Breast epithelium (tissue), 4 donors: ENCODE data around the gene VANGL2. TPM values are rescaled to one million over a fixed set of nuclear protein-coding genes. Genes with fewer than 3 reads are reported as not detected.

Source experiments
- DNase-seq, 2 donors: peaks; one replicate each; pipeline ENCODE4 v3.0.0-alpha.2; 2019; ENCODE audit warnings: low spot score in 2 of 2
- H3K27ac ChIP-seq, 2 donors: fragments of 200-600 bp; sonication (generic) in 1 of 2; one replicate each; pipeline ENCODE4 v1.5.1; 2016 to 2019; ENCODE audit warnings: mild to moderate bottlenecking in 1 of 2
- H3K27me3 ChIP-seq, 2 donors: fragments of 200-600 bp; sonication (generic) in 1 of 2; one replicate each; pipeline versions ENCODE4 v1.5.1 to v1.6.0; 2017 to 2019; ENCODE audit warnings: control low read depth in 1 of 2, mild to moderate bottlenecking in 1 of 2
- H3K36me3 ChIP-seq: fragments of 200-600 bp; one replicate; pipeline ENCODE4 v1.5.1; 2019
- H3K4me1 ChIP-seq, 2 donors: fragments of 200-600 bp; sonication (generic); one replicate each; pipeline ENCODE4 v1.5.1; 2016 to 2019; ENCODE audit warnings: control low read depth in 1 of 2
- H3K4me3 ChIP-seq, 3 donors: fragments of 200-600 bp; sonication (generic); 1 replicate in 2 of 3; 2 replicates in 1 of 3; pipeline ENCODE4 v1.5.1; 2016 to 2019; ENCODE audit warnings: mild to moderate bottlenecking in 3 of 3, moderate library complexity in 2 of 3
- H3K9me3 ChIP-seq, 2 donors: fragments of 200-600 bp; sonication (generic) in 1 of 2; one replicate each; pipeline ENCODE4 v1.5.1; 2016 to 2019; ENCODE audit warnings: control low read depth in 1 of 2
- POLR2A ChIP-seq: fragments of 450-650 bp; IDR thresholded peaks from one replicate; pipeline ENCODE4 v1.6.1; 2016; ENCODE audit warnings: antibody characterized with exemption, mild to moderate bottlenecking, moderate library complexity
- POLR2AphosphoS5 ChIP-seq, 3 donors: sonication (generic); formaldehyde crosslinking; IDR thresholded peaks; one replicate each; pipeline ENCODE4 v1.6.1; 2017; ENCODE audit warnings: antibody characterized with exemption in 3 of 3
- intact Hi-C: fragments of 100-400 bp; cut with DNase I; formaldehyde crosslinking; loops from one replicate; pipeline ENCODE4 v1.15.1; 2023; ENCODE audit warnings: low total_unique reads
- total RNA-seq, 3 donors: library from RNA; depleted of rRNA; stranded (reverse); fragments of >200 nt; gene quantifications; one replicate each; pipeline ENCODE4 v1.1.0, GENCODE V29; 2016
- TF ChIP-seq, protein P1 (sequence below), 3 donors: fragments of 450-650 bp; IDR thresholded peaks; one replicate each; pipeline ENCODE4 v1.5.1; 2016 to 2017; ENCODE audit warnings: antibody characterized with exemption in 3 of 3, mild to moderate bottlenecking in 3 of 3, moderate library complexity in 3 of 3

VANGL2 gene
- total RNA-seq, 3 donors from 2014 or later, result 0.48 to 7.6 (median 5.6) TPM

DNA sequence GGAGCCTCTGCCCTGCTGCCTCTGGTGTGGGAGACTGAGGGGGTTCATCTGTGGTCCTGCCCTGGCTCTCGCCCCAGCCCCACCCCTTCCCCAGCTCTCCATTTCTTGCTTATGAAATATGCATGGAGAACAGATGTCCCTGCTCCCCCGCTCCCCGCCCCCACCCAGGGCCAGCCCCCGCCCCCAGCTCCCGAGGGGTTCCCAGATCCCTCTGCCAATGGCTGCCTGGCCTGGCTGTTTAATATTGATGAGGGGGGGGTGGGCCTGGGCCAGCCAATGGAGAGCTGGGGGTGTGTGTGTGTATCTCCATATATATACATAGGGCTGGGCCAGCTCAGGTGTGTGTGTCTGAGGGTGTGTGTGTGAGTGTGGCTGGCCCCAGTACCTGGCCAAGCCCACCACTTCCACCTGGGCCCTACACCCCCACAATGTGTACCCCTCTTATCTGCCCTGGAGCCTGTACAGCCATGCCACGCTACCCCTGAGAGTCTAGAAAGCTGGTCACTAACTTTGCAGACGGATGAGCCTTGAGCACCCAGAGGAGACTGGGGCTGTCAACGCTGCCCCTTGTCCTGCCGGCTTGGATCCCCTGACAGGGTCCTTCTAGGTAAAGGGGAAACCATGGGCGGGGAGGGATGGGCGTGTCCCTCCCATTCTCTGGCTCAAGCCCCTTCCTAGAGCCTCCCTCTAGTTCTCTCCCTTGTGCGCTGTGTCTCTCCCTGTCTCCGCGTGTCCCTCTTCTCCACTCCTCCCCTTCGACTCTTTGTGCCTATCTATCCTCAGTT, 33.4 kb upstream of the VANGL2 start, which contains the start of gene NHLH1:
NHLH1 (plus strand) TSS at position 341 of the 785 bp plus-strand sequence. CDS start 3,661 bp downstream, outside the sequence.
- no peak for DNase-seq
- no peaks in the 10 kb centered on the region for H3K9me3 ChIP-seq
- no peaks in the 10 kb centered on the region for H3K27me3 ChIP-seq
- no peaks in the 10 kb centered on the region for H3K4me1 ChIP-seq
- H3K4me3 ChIP-seq, result no peak within 1 kb of the TSS
- H3K36me3 ChIP-seq, result no peaks in the 10 kb centered on the region
- intact Hi-C loops, result no loop called here
- no peak within 1 kb of the TSS for H3K27ac ChIP-seq
- no peak for TF ChIP-seq POLR2A
- no peak for TF ChIP-seq POLR2AphosphoS5 (IDR thresholded peaks at IDR 0.05)
- TF ChIP-seq, protein P1, sequence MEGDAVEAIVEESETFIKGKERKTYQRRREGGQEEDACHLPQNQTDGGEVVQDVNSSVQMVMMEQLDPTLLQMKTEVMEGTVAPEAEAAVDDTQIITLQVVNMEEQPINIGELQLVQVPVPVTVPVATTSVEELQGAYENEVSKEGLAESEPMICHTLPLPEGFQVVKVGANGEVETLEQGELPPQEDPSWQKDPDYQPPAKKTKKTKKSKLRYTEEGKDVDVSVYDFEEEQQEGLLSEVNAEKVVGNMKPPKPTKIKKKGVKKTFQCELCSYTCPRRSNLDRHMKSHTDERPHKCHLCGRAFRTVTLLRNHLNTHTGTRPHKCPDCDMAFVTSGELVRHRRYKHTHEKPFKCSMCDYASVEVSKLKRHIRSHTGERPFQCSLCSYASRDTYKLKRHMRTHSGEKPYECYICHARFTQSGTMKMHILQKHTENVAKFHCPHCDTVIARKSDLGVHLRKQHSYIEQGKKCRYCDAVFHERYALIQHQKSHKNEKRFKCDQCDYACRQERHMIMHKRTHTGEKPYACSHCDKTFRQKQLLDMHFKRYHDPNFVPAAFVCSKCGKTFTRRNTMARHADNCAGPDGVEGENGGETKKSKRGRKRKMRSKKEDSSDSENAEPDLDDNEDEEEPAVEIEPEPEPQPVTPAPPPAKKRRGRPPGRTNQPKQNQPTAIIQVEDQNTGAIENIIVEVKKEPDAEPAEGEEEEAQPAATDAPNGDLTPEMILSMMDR (IDR thresholded peaks at IDR 0.05), result no peak

DNA sequence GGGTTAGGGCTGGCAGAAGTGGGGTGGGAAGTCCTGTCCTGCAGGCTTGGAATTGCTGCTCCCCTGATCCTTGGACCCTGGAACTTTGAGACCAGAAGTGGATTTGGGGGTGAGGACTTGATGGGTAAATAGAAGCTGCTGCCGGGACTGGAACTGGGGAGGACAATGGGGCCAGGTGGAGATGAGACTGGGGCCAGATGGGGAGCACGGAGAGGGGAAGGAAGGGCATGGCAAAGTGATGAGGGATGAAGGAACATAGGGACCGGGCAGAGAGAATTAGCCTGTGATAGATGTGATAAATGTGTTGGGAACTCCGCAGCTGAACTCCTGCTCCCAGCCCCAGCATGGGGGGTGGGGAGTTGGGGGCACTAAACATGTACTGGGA, 32.9 kb upstream of the VANGL2 start:
- Histone ChIP-seq H3K4me1 (no peaks in the 10 kb centered on the region), H3K36me3 (no peaks in the 10 kb centered on the region), H3K27me3 (no peaks in the 10 kb centered on the region), H3K9me3 (no peaks in the 10 kb centered on the region), H3K4me3 (no peak overlapping the region), H3K27ac (no peak overlapping the region)
- intact Hi-C loops, result no loop called here
- no peak for DNase-seq
- TF ChIP-seq, protein P1 (IDR thresholded peaks at IDR 0.05), result no peak
- TF ChIP-seq POLR2AphosphoS5 (IDR thresholded peaks at IDR 0.05) (no peak), POLR2A (no peak)

DNA sequence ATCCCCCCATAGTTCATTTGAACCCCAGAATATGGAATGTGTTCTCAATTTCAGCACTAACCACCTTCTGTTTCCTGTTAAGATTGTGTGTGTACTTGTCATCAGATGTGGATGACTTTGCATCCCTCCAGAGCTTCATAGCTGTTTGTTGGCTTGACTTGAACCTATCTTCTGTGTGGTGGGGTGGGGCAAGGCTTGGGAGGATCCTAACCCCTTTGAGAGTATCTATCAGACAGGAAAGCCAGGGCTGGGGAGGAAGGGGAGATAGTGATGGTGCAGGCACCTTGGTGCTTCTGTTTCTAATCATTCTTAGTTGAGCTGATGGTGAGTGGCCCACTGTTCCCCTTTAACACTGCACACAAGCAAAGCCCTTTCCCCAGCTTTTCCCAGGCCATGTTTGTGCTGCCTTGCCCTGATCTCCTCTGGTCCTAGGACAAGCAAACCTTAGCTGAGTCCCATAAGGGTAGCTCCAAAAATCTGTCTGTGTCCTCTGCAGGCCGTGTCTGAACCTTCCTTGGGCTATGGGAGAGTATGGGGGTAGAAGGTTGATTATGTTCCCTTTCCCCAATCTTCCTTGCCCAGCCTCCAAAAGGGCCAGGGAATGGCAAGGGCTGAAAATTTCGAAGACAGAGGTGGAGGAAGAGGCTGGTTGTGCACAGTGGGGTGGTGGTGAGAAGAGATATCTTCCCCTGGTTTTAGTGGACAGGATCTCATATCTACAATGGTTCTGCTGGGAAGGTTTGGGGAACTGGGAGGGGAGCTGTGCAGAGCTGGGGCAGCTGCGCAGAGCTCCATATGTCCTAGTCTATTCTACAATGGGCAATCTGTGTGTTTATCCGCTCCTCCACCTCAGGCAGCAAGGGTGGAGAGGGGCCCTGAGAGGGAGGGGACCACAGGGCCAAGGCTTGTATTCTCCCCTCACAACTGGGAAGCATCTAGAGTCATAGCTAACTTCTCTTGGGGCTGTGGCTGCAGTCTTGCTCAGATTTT, 32.1 kb upstream of the VANGL2 start:
- H3K4me1 ChIP-seq, result no peaks in the 10 kb centered on the region
- H3K9me3 ChIP-seq, result no peaks in the 10 kb centered on the region
- TF ChIP-seq, protein P1 (IDR thresholded peaks at IDR 0.05), result no peak
- TF ChIP-seq POLR2A (no peak), POLR2AphosphoS5 (IDR thresholded peaks at IDR 0.05) (no peak)
- no peak overlapping the region for H3K27ac ChIP-seq
- H3K4me3 ChIP-seq, result no peak overlapping the region
- no peaks in the 10 kb centered on the region for H3K36me3 ChIP-seq
- H3K27me3 ChIP-seq, result no peaks in the 10 kb centered on the region
- intact Hi-C loops, result no loop called here
- no peak for DNase-seq

DNA sequence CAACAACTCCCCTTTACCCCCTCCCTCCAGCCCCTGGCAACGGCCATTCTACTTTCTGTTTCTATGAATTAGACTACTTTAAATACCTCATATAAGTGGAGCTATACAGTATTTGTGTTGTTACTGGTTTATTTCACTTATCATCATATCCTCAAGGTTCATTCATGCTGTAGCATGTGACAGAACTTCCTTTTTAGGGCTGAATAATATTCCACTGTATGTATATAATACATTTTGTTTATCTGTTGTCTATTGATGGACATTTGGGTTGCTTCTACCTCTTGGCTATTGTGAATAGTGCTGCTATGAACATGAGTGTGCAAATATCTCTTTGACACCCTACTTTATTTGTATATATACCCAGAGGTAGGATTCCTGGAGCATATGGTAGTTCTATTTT, 31.3 kb upstream of the VANGL2 start:
- H3K27ac ChIP-seq, result no peak overlapping the region
- H3K9me3 ChIP-seq, result no peaks in the 10 kb centered on the region
- H3K27me3 ChIP-seq, result no peaks in the 10 kb centered on the region
- no peaks in the 10 kb centered on the region for H3K4me1 ChIP-seq
- TF ChIP-seq POLR2AphosphoS5 (IDR thresholded peaks at IDR 0.05) (no peak), POLR2A (no peak)
- TF ChIP-seq, protein P1 (IDR thresholded peaks at IDR 0.05), result no peak
- intact Hi-C loops, result no loop called here
- no peak overlapping the region for H3K4me3 ChIP-seq
- DNase-seq, result no peak
- H3K36me3 ChIP-seq, result no peaks in the 10 kb centered on the region
